Hepatocyte (in vitro differentiated cells): Measurements from ENCODE around the gene CELA2A.
"Not testable (repeated sequence)": the region's sequence is repeated elsewhere in the genome, so short reads cannot be mapped to it uniquely, and the experiment has no call there.

ENCODE experiments used
- EZH2 ChIP-seq: fragments of 200-600 bp; sonication (generic); IDR thresholded peaks from 2 replicates; pipeline ENCODE4 v1.6.1; 2016; ENCODE audit warnings: antibody characterized with exemption, mild to moderate bottlenecking, borderline replicate concordance
- EZH2phosphoT487 ChIP-seq: fragments of 200-600 bp; sonication (generic); IDR thresholded peaks from one replicate; pipeline ENCODE4 v1.6.1; 2018; ENCODE audit warnings: antibody characterized with exemption, mild to moderate bottlenecking, low read depth, moderate library complexity; ENCODE audit not compliant: unreplicated experiment, severe bottlenecking
- TF ChIP-seq, protein P1 (sequence below): fragments of 200-600 bp; sonication (generic); IDR thresholded peaks from 2 replicates; pipeline ENCODE4 v1.5.1; 2016; ENCODE audit warnings: antibody characterized with exemption, mild to moderate bottlenecking; ENCODE audit not compliant: poor library complexity

DNA sequence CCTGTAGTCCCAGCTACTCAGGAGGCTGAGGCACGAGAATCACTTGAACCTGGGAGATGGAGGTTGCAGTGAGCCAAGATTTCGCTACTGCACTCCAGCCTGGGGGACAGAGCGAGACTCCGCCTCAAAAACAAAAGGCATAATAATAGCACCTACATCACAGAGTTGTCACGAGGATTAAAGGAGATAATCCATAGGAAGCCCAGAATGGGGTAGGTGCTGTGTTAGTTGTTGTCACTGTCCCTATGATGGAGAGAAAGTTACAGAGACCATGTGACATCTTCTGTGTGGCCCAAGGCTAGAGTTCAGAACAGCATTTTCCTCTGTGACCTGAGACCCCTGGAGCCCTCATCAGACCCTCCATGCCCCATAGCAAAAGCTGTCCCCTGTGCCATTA is 7.4 kb downstream of the CELA2A start:
- TF ChIP-seq, protein P1, sequence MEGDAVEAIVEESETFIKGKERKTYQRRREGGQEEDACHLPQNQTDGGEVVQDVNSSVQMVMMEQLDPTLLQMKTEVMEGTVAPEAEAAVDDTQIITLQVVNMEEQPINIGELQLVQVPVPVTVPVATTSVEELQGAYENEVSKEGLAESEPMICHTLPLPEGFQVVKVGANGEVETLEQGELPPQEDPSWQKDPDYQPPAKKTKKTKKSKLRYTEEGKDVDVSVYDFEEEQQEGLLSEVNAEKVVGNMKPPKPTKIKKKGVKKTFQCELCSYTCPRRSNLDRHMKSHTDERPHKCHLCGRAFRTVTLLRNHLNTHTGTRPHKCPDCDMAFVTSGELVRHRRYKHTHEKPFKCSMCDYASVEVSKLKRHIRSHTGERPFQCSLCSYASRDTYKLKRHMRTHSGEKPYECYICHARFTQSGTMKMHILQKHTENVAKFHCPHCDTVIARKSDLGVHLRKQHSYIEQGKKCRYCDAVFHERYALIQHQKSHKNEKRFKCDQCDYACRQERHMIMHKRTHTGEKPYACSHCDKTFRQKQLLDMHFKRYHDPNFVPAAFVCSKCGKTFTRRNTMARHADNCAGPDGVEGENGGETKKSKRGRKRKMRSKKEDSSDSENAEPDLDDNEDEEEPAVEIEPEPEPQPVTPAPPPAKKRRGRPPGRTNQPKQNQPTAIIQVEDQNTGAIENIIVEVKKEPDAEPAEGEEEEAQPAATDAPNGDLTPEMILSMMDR = not testable (repeated sequence)
- not testable (repeated sequence) for TF ChIP-seq EZH2, EZH2phosphoT487
